ENCODE data around the gene RASGRF1.
"Not testable (repeated sequence)": the region's sequence is repeated elsewhere in the genome, so short reads cannot be mapped to it uniquely, and the experiment has no call there.

Gene RASGRF1

GRCh38 chr15:79042213-79042928 lies 48.2 kb downstream of the RASGRF1 start:
- DNase-seq = no peak

- no peak for DNase-seq
Measured at GRCh38 chr15:79041601-79042168, 48.9 kb downstream of the RASGRF1 start.

GRCh38 chr15:79037848-79038247 lies 52.7 kb downstream of the RASGRF1 start:
- DNase-seq = no peak

- DNase-seq = no peak
Measured at GRCh38 chr15:79036323-79036722, 54.3 kb downstream of the RASGRF1 start.

- DNase-seq = no peak
Measured at GRCh38 chr15:79035814-79036213, 54.8 kb downstream of the RASGRF1 start.

- DNase-seq = peak in 4 of 51 donors; percentile 8 to 34 (median 12)
Measured at GRCh38 chr15:79035111-79035601, 55.4 kb downstream of the RASGRF1 start.

- no peak for DNase-seq
Measured at GRCh38 chr15:79034284-79034683, 56.3 kb downstream of the RASGRF1 start.

- DNase-seq = no peak
Measured at GRCh38 chr15:79032656-79033055, 57.9 kb downstream of the RASGRF1 start.

- DNase-seq = no peak
Measured at GRCh38 chr15:79031821-79032220, 58.8 kb downstream of the RASGRF1 start.

GRCh38 chr15:79031201-79031600 lies 59.4 kb downstream of the RASGRF1 start:
- no peak for DNase-seq

- DNase-seq = no peak
Measured at GRCh38 chr15:79030470-79030869, 60.1 kb downstream of the RASGRF1 start.

GRCh38 chr15:79028411-79028964 lies 62.1 kb downstream of the RASGRF1 start:
- DNase-seq = peak in 29 of 51 donors; percentile 5 to 62 (median 24)

GRCh38 chr15:79027532-79028410 lies 62.8 kb downstream of the RASGRF1 start:
- DNase-seq = no peak

- no peak for DNase-seq
Measured at GRCh38 chr15:79025802-79026201, 64.8 kb downstream of the RASGRF1 start.

- peak in 1 of 51 donors; percentile 12 for DNase-seq
Measured at GRCh38 chr15:79025201-79025600, 65.4 kb downstream of the RASGRF1 start.

GRCh38 chr15:79024493-79024892 lies 66.1 kb downstream of the RASGRF1 start:
- DNase-seq = not testable (repeated sequence)

- no peak for DNase-seq
Measured at GRCh38 chr15:79023918-79024317, 66.7 kb downstream of the RASGRF1 start.

- DNase-seq = no peak
Measured at GRCh38 chr15:79023546-79023890, 67.1 kb downstream of the RASGRF1 start.

- no peak for DNase-seq
Measured at GRCh38 chr15:79018960-79019359, 71.6 kb downstream of the RASGRF1 start.

- no peak for DNase-seq
Measured at GRCh38 chr15:79017953-79018352, 72.6 kb downstream of the RASGRF1 start.

GRCh38 chr15:79016527-79017170 lies 73.9 kb downstream of the RASGRF1 start:
- no peak for DNase-seq

Data from hypothalamus (tissue), 51 donors.